HepG2 (cell line): ENCODE measurements around the gene SUMO1. TPM values are rescaled to one million over a fixed set of nuclear protein-coding genes. Genes with fewer than 3 reads are reported as not detected.
A peak's percentile ranks its signal among the peaks of the same experiment; 100 is the strongest.

Source experiments
- CENPX ChIP-seq: sonication (generic); formaldehyde crosslinking; IDR thresholded peaks from 2 replicates; pipeline ENCODE4 v1.9.0; 2021; ENCODE audit warnings: mild to moderate bottlenecking, missing genetic modification reagents, moderate library complexity
- CREM ChIP-seq, 2 experiments: sonication (generic) in 1 of 2; formaldehyde crosslinking in 1 of 2; IDR thresholded peaks; 2 replicates each; pipeline versions ENCODE4 v1.4.0 to v1.6.1; 2016 to 2020; ENCODE audit warnings: antibody characterized with exemption in 1 of 2, mild to moderate bottlenecking in 1 of 2, missing genetic modification reagents in 1 of 2
- HDAC6 ChIP-seq: fragments of 200-600 bp; sonication (generic); IDR thresholded peaks from 2 replicates; pipeline ENCODE4 v1.7.0; 2017; ENCODE audit warnings: mild to moderate bottlenecking, antibody characterized with exemption, low read length, low read depth
- HOXD1 ChIP-seq: sonication (generic); formaldehyde crosslinking; IDR thresholded peaks from 2 replicates; pipeline ENCODE4 v1.5.0; 2020; ENCODE audit warnings: missing genetic modification reagents
- KAT7 ChIP-seq: IDR thresholded peaks from 2 replicates; pipeline ENCODE4 v1.6.1; 2018; ENCODE audit warnings: borderline replicate concordance, missing compliant biosample characterization
- KDM6A ChIP-seq: IDR thresholded peaks from 2 replicates; pipeline ENCODE4 v1.6.1; 2016; ENCODE audit warnings: low read depth
- MZF1 ChIP-seq: sonication (generic); formaldehyde crosslinking; IDR thresholded peaks from 2 replicates; pipeline ENCODE4 v1.8.1; 2023; ENCODE audit warnings: mild to moderate bottlenecking, missing genetic modification reagents, borderline replicate concordance
- NFKBIZ ChIP-seq: IDR thresholded peaks from 2 replicates; pipeline ENCODE4 v1.6.1; 2018; ENCODE audit warnings: missing genetic modification reagents, missing compliant biosample characterization
- NPAS2 ChIP-seq: sonication (generic); formaldehyde crosslinking; IDR thresholded peaks from 2 replicates; pipeline ENCODE4 v1.8.0; 2022; ENCODE audit warnings: mild to moderate bottlenecking, missing genetic modification reagents, borderline replicate concordance
- PTBP1 ChIP-seq: fragments of 200-400 bp; formaldehyde crosslinking; IDR thresholded peaks from 2 replicates; pipeline ENCODE4 v1.6.1; 2018; ENCODE audit warnings: low read length, low read depth; ENCODE audit not compliant: poor library complexity, severe bottlenecking
- REPIN1 ChIP-seq: sonication (generic); formaldehyde crosslinking; IDR thresholded peaks from 2 replicates; pipeline ENCODE4 v1.8.0; 2022; ENCODE audit warnings: missing genetic modification reagents, low read depth, mild to moderate bottlenecking, borderline replicate concordance
- SAP130 ChIP-seq: IDR thresholded peaks from 2 replicates; pipeline ENCODE4 v1.6.1; 2016; ENCODE audit warnings: low read depth
- TBL1XR1 ChIP-seq: fragments of 150-350 bp; IDR thresholded peaks from 2 replicates; pipeline ENCODE4 v1.6.1; 2014; ENCODE audit warnings: borderline replicate concordance, low read length; ENCODE audit not compliant: partially characterized antibody
- TRIM24 ChIP-seq: sonication (generic); formaldehyde crosslinking; IDR thresholded peaks from 2 replicates; pipeline ENCODE4 v1.8.0; 2022; ENCODE audit warnings: mild to moderate bottlenecking, missing genetic modification reagents
- ZFYVE20 ChIP-seq: sonication (generic); formaldehyde crosslinking; IDR thresholded peaks from 2 replicates; pipeline ENCODE4 v1.8.0; 2023; ENCODE audit warnings: low read depth, mild to moderate bottlenecking, moderate library complexity, missing genetic modification reagents, borderline replicate concordance
- ZKSCAN1 ChIP-seq: fragments of 150-350 bp; IDR thresholded peaks from 2 replicates; pipeline ENCODE4 v1.6.1; 2014; ENCODE audit warnings: low read length
- ZNF598 ChIP-seq: sonication (generic); formaldehyde crosslinking; IDR thresholded peaks from 2 replicates; pipeline ENCODE4 v1.5.1; 2020; ENCODE audit warnings: mild to moderate bottlenecking, missing genetic modification reagents, borderline replicate concordance
- ZNF652 ChIP-seq: IDR thresholded peaks from 2 replicates; pipeline ENCODE4 v1.6.1; 2016; ENCODE audit warnings: low read depth, borderline replicate concordance
- ZNF713 ChIP-seq: sonication (generic); formaldehyde crosslinking; IDR thresholded peaks from 2 replicates; pipeline ENCODE4 v1.4.0; 2020; ENCODE audit warnings: mild to moderate bottlenecking, missing genetic modification reagents
- ZNF776 ChIP-seq: sonication (generic); formaldehyde crosslinking; IDR thresholded peaks from 2 replicates; pipeline ENCODE4 v1.4.0; 2020; ENCODE audit warnings: mild to moderate bottlenecking, missing genetic modification reagents
- ZNF780A ChIP-seq: sonication (generic); formaldehyde crosslinking; IDR thresholded peaks from 2 replicates; pipeline ENCODE4 v1.8.0; 2022; ENCODE audit warnings: mild to moderate bottlenecking, missing genetic modification reagents, moderate library complexity
- ZNF839 ChIP-seq: sonication (generic); formaldehyde crosslinking; IDR thresholded peaks from 2 replicates; pipeline ENCODE4 v1.4.0; 2020; ENCODE audit warnings: missing genetic modification reagents, mild to moderate bottlenecking, borderline replicate concordance
- ZNF850 ChIP-seq: sonication (generic); formaldehyde crosslinking; conservative IDR thresholded peaks from 2 replicates; pipeline ENCODE4 v1.9.0; 2021; ENCODE audit warnings: mild to moderate bottlenecking, missing genetic modification reagents
- polyA plus RNA-seq, 8 experiments: library from polyadenylated mRNA; depleted of rRNA in 3 of 8; stranded (reverse) in 7 of 8; unstranded in 1 of 8; fragments of >200 nt; fragmentation: Illumina TruSeq in 4 of 8; extraction: Trizol in 4 of 8; gene quantifications; 2 replicates each; pipeline versions ENCODE4 v1.2.1 to v1.2.3, GENCODE V29; 2011 to 2016; ENCODE audit warnings: low read depth in 4 of 8, missing spikeins in 1 of 8, mixed read lengths in 1 of 8; ENCODE audit not compliant: insufficient read depth in 1 of 8
- total RNA-seq, 5 experiments: library from RNA; depleted of rRNA; stranded (reverse); fragments of >200 nt; fragmentation: Illumina TruSeq; extraction: Trizol; gene quantifications; 2 replicates each; pipeline ENCODE4 v1.2.3, GENCODE V29; 2016; ENCODE audit warnings: low read depth in 1 of 5
- TF ChIP-seq, protein P1 (sequence below): IDR thresholded peaks from 2 replicates; pipeline ENCODE4 v1.6.1; 2018; ENCODE audit warnings: missing genetic modification reagents, mild to moderate bottlenecking, missing compliant biosample characterization
- TF ChIP-seq, protein P2 (sequence below): sonication (generic); formaldehyde crosslinking; IDR thresholded peaks from 2 replicates; pipeline ENCODE4 v1.4.0; 2020; ENCODE audit warnings: missing genetic modification reagents
- TF ChIP-seq, protein P3 (sequence below): IDR thresholded peaks from 2 replicates; pipeline ENCODE4 v1.6.1; 2012; ENCODE audit warnings: low read length, improper control_type of control experiment

Gene SUMO1
- total and polyA plus RNA-seq, 2 of the 13 experiments (the other 11 are each of a cell fraction or from before 2014, with no cell fraction given): 101 to 173 TPM

DNA sequence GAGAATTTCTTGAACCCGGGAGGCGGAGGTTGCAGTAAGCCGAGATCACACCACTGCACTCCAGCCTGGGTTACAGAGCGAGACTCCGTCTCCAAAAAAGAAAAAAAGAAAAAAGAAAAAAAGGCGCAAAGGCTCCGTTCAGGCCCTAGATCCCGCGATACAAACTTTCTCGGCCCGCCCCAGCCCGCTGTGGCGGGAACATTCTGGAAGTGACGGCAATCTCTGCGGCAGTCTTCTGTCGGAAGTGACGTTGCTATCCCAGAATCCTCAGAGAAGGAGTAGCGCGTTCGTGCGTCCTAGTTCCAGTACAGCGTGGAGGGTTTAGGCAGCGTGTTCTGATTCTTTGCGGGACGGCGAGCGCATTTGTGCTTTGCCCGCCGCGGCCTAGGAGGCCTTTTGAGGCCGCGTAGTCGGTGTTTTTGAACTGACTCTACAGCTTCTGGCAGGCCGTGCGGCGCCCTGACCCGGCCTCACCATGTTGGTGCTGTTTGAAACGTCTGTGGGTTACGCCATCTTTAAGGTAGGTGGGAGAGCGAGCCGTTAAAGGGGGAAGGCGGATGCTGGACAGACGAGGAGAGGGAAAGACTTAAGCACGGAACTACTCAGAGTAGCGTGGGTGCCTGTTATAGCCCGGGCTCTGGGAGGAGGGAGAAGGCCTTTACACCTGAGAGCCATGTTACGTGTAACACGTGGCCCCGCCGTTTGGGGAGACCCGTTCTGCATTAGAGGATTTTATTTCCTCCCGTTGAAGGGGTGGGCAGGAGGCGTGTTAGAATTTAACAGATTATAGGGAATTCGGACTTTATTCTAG, 27.3 kb upstream of the SUMO1 start, which contains the start of gene NOP58 (continued):
- TF ChIP-seq ZNF598 (CRISPR knock-in tag) (peak; percentile 90), TBL1XR1 (no peak), ZNF652 (CRISPR knock-in tag) (no peak), NPAS2 (CRISPR knock-in tag) (no peak), ZNF776 (peak; percentile 64), ZNF850 (CRISPR knock-in tag) (no peak; the same call in 1 of the 2 replicates), ZNF780A (CRISPR knock-in tag) (no peak; the same call in 1 of the 2 replicates), KAT7 (CRISPR knock-in tag) (peak; percentile 54; the same call in 1 of the 2 replicates), TRIM24 (CRISPR knock-in tag) (no peak), ZNF713 (CRISPR knock-in tag) (no peak), SAP130 (CRISPR knock-in tag) (peak; percentile 99), HOXD1 (CRISPR knock-in tag) (no peak), HDAC6 (no peak), ZFYVE20 (CRISPR knock-in tag) (no peak), NFKBIZ (CRISPR knock-in tag) (peak; percentile 78; the same call in 1 of the 2 replicates), PTBP1 (peak; percentile 96), CREM (IDR thresholded peaks at IDR 0.05) (peak; percentile 98), CREM (CRISPR knock-in tag; IDR thresholded peaks at IDR 0.05) (peak; percentile 83), ZKSCAN1 (no peak), CENPX (no peak), ZNF839 (no peak), REPIN1 (CRISPR knock-in tag) (peak; percentile 92), KDM6A (CRISPR knock-in tag) (no peak; the same call in 1 of the 2 replicates), MZF1 (no peak)
- TF ChIP-seq, protein P1, sequence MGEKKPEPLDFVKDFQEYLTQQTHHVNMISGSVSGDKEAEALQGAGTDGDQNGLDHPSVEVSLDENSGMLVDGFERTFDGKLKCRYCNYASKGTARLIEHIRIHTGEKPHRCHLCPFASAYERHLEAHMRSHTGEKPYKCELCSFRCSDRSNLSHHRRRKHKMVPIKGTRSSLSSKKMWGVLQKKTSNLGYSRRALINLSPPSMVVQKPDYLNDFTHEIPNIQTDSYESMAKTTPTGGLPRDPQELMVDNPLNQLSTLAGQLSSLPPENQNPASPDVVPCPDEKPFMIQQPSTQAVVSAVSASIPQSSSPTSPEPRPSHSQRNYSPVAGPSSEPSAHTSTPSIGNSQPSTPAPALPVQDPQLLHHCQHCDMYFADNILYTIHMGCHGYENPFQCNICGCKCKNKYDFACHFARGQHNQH (CRISPR knock-in tag): peak; percentile 90
- TF ChIP-seq, protein P2, sequence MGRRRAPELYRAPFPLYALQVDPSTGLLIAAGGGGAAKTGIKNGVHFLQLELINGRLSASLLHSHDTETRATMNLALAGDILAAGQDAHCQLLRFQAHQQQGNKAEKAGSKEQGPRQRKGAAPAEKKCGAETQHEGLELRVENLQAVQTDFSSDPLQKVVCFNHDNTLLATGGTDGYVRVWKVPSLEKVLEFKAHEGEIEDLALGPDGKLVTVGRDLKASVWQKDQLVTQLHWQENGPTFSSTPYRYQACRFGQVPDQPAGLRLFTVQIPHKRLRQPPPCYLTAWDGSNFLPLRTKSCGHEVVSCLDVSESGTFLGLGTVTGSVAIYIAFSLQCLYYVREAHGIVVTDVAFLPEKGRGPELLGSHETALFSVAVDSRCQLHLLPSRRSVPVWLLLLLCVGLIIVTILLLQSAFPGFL (CRISPR knock-in tag): no peak
- TF ChIP-seq, protein P3, sequence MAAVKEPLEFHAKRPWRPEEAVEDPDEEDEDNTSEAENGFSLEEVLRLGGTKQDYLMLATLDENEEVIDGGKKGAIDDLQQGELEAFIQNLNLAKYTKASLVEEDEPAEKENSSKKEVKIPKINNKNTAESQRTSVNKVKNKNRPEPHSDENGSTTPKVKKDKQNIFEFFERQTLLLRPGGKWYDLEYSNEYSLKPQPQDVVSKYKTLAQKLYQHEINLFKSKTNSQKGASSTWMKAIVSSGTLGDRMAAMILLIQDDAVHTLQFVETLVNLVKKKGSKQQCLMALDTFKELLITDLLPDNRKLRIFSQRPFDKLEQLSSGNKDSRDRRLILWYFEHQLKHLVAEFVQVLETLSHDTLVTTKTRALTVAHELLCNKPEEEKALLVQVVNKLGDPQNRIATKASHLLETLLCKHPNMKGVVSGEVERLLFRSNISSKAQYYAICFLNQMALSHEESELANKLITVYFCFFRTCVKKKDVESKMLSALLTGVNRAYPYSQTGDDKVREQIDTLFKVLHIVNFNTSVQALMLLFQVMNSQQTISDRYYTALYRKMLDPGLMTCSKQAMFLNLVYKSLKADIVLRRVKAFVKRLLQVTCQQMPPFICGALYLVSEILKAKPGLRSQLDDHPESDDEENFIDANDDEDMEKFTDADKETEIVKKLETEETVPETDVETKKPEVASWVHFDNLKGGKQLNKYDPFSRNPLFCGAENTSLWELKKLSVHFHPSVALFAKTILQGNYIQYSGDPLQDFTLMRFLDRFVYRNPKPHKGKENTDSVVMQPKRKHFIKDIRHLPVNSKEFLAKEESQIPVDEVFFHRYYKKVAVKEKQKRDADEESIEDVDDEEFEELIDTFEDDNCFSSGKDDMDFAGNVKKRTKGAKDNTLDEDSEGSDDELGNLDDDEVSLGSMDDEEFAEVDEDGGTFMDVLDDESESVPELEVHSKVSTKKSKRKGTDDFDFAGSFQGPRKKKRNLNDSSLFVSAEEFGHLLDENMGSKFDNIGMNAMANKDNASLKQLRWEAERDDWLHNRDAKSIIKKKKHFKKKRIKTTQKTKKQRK: no peak
